ENCODE data around the gene KANK2. TPM values are rescaled to one million over a fixed set of nuclear protein-coding genes. Genes with fewer than 3 reads are reported as not detected.

Gene KANK2
- total RNA-seq, 1 experiment from 2014 or later, result 27.8 TPM

GRCh38 chr19:11191273-11191755, 6.0 kb downstream of the KANK2 start:
- Mint-ChIP-seq H3K4me1 (ENCODE audit: low read depth, unreplicated experiment) (no peaks in the 10 kb centered on the region), H3K36me3 (ENCODE audit: insufficient read depth, unreplicated experiment) (peaks cover under 1% of the 10 kb centered on the region), H3K27ac (ENCODE audit: unreplicated experiment) (no peak overlapping the region), H3K27me3 (ENCODE audit: unreplicated experiment) (no peaks in the 10 kb centered on the region), H3K9me3 (ENCODE audit: low read depth, unreplicated experiment) (no peaks in the 10 kb centered on the region), H3K4me3 (ENCODE audit: low read depth, unreplicated experiment) (no peak overlapping the region)
- DNase-seq, result no peak
- BruUV-seq (replicated peaks), result no TSS peak
- intact Hi-C loops (cut with micrococcal nuclease; ENCODE audit: unreplicated experiment), result no loop called here
- no peak for TF ChIP-seq CTCF (IDR thresholded peaks at IDR 0.05; ENCODE audit: unreplicated experiment)
- CTCF ChIA-PET, result no interaction called here

GRCh38 chr19:11190501-11190900, 6.8 kb downstream of the KANK2 start:
- H3K36me3 Mint-ChIP-seq (ENCODE audit: insufficient read depth, unreplicated experiment), result no peaks in the 10 kb centered on the region
- no peaks in the 10 kb centered on the region for H3K4me1 Mint-ChIP-seq (ENCODE audit: low read depth, unreplicated experiment)
- intact Hi-C loops (cut with micrococcal nuclease; ENCODE audit: unreplicated experiment), result no loop called here
- no peak for TF ChIP-seq CTCF (IDR thresholded peaks at IDR 0.05; ENCODE audit: unreplicated experiment)
- DNase-seq, result no peak
- no peaks in the 10 kb centered on the region for H3K27me3 Mint-ChIP-seq (ENCODE audit: unreplicated experiment)
- H3K4me3 Mint-ChIP-seq (ENCODE audit: low read depth, unreplicated experiment), result no peak overlapping the region
- H3K27ac Mint-ChIP-seq (ENCODE audit: unreplicated experiment), result no peak overlapping the region
- CTCF ChIA-PET, result interaction anchor here (0.6 kb wide), 1 partner anchor 37 kb away, joined by 4 read pairs; no protein-coding TSS in a partner anchor
- H3K9me3 Mint-ChIP-seq (ENCODE audit: low read depth, unreplicated experiment), result no peaks in the 10 kb centered on the region
- BruUV-seq (replicated peaks), result no TSS peak

GRCh38 chr19:11187441-11187840, 9.9 kb downstream of the KANK2 start:
- Mint-ChIP-seq H3K4me3 (ENCODE audit: low read depth, unreplicated experiment) (no peak overlapping the region), H3K27ac (ENCODE audit: unreplicated experiment) (no peak overlapping the region)
- CTCF ChIA-PET, result no interaction called here

GRCh38 chr19:11182994-11183393, 14.4 kb downstream of the KANK2 start:
- intact Hi-C loops (cut with micrococcal nuclease; ENCODE audit: unreplicated experiment), result no loop called here
- no peak overlapping the region for H3K27ac Mint-ChIP-seq (ENCODE audit: unreplicated experiment)
- H3K36me3 Mint-ChIP-seq (ENCODE audit: insufficient read depth, unreplicated experiment), result peaks cover 6% of the 10 kb centered on the region
- H3K4me3 Mint-ChIP-seq (ENCODE audit: low read depth, unreplicated experiment), result no peak overlapping the region
- no TSS peak for BruUV-seq (replicated peaks)
- no peaks in the 10 kb centered on the region for H3K4me1 Mint-ChIP-seq (ENCODE audit: low read depth, unreplicated experiment)
- no peaks in the 10 kb centered on the region for H3K27me3 Mint-ChIP-seq (ENCODE audit: unreplicated experiment)
- no peak for TF ChIP-seq CTCF (IDR thresholded peaks at IDR 0.05; ENCODE audit: unreplicated experiment)
- H3K9me3 Mint-ChIP-seq (ENCODE audit: low read depth, unreplicated experiment), result no peaks in the 10 kb centered on the region
- CTCF ChIA-PET, result no interaction called here
- no peak for DNase-seq

More at GRCh38 chr19:11187441-11187840, 9.9 kb downstream of the KANK2 start:
- H3K27me3 Mint-ChIP-seq (ENCODE audit: unreplicated experiment), result no peaks in the 10 kb centered on the region
- no TSS peak for BruUV-seq (replicated peaks)
- H3K36me3 Mint-ChIP-seq (ENCODE audit: insufficient read depth, unreplicated experiment), result peaks cover 5% of the 10 kb centered on the region
- no peak for TF ChIP-seq CTCF (IDR thresholded peaks at IDR 0.05; ENCODE audit: unreplicated experiment)
- no peaks in the 10 kb centered on the region for H3K4me1 Mint-ChIP-seq (ENCODE audit: low read depth, unreplicated experiment)
- no peak for DNase-seq
- intact Hi-C loops (cut with micrococcal nuclease; ENCODE audit: unreplicated experiment), result no loop called here
- no peaks in the 10 kb centered on the region for H3K9me3 Mint-ChIP-seq (ENCODE audit: low read depth, unreplicated experiment)
